Hepatocyte (in vitro differentiated cells): ENCODE results near the gene URM1.

Experiments
- CTCF ChIP-seq: fragments of 200-600 bp; sonication (generic); IDR thresholded peaks from 2 replicates; pipeline ENCODE4 v1.5.1; 2016; ENCODE audit warnings: antibody characterized with exemption, mild to moderate bottlenecking; ENCODE audit not compliant: poor library complexity
- EZH2 ChIP-seq: fragments of 200-600 bp; sonication (generic); IDR thresholded peaks from 2 replicates; pipeline ENCODE4 v1.6.1; 2016; ENCODE audit warnings: antibody characterized with exemption, mild to moderate bottlenecking, borderline replicate concordance
- EZH2phosphoT487 ChIP-seq: fragments of 200-600 bp; sonication (generic); IDR thresholded peaks from one replicate; pipeline ENCODE4 v1.6.1; 2018; ENCODE audit warnings: antibody characterized with exemption, mild to moderate bottlenecking, low read depth, moderate library complexity; ENCODE audit not compliant: unreplicated experiment, severe bottlenecking

- TF ChIP-seq CTCF: no peak
- no peak for TF ChIP-seq EZH2
- TF ChIP-seq EZH2phosphoT487: no peak
Measured at GRCh38 chr9:128333451-128333869, 37.7 kb upstream of the URM1 start.
